Liver (tissue), 9 donors: ENCODE data around the gene IKZF4. TPM values are rescaled to one million over a fixed set of nuclear protein-coding genes. Genes with fewer than 3 reads are reported as not detected.

Experiments
- DNase-seq: peaks from one replicate; pipeline ENCODE4 v3.0.0-alpha.2; 2017; ENCODE audit warnings: low spot score
- H3K27ac ChIP-seq, 2 donors: one replicate each; pipeline ENCODE4 v1.7.0; 2013; ENCODE audit warnings: inconsistent platforms in 2 of 2, low read length in 2 of 2, control low read depth in 1 of 2, low read depth in 1 of 2, mild to moderate bottlenecking in 1 of 2
- H3K27me3 ChIP-seq, 4 donors: one replicate each; pipeline versions ENCODE4 v1.6.1 to v1.7.0; 2013; ENCODE audit warnings: low read length in 3 of 4, inconsistent platforms in 1 of 4, mild to moderate bottlenecking in 1 of 4, moderate library complexity in 1 of 4; ENCODE audit not compliant: control insufficient read depth in 4 of 4, insufficient read depth in 4 of 4
- H3K36me3 ChIP-seq, 4 donors: one replicate each; pipeline versions ENCODE4 v1.6.1 to v1.7.0; 2013; ENCODE audit warnings: low read length in 3 of 4, mild to moderate bottlenecking in 3 of 4, low read depth in 1 of 4, moderate library complexity in 1 of 4; ENCODE audit not compliant: control insufficient read depth in 4 of 4, insufficient read depth in 3 of 4
- H3K4me1 ChIP-seq, 4 donors: one replicate each; pipeline versions ENCODE4 v1.6.1 to v1.7.0; 2013; ENCODE audit warnings: low read length in 3 of 4, mild to moderate bottlenecking in 3 of 4, moderate library complexity in 1 of 4; ENCODE audit not compliant: control insufficient read depth in 4 of 4, insufficient read depth in 4 of 4
- H3K4me3 ChIP-seq, 3 donors: one replicate each; pipeline versions ENCODE4 v1.6.1 to v1.7.0; 2013; ENCODE audit warnings: low read length in 3 of 3, control low read depth in 1 of 3, low read depth in 1 of 3, mild to moderate bottlenecking in 1 of 3
- H3K9ac ChIP-seq, 2 donors: one replicate each; pipeline ENCODE4 v1.7.0; 2013; ENCODE audit warnings: low read length in 2 of 2, mild to moderate bottlenecking in 2 of 2, moderate library complexity in 2 of 2, control low read depth in 1 of 2, low read depth in 1 of 2
- H3K9me3 ChIP-seq, 4 donors: one replicate each; pipeline versions ENCODE4 v1.6.1 to v1.7.0; 2013; ENCODE audit warnings: low read length in 3 of 4; ENCODE audit not compliant: control insufficient read depth in 4 of 4
- EGR1 ChIP-seq, 2 donors: IDR thresholded peaks; 2 replicates each; pipeline ENCODE4 v1.6.1; 2016 to 2018; ENCODE audit warnings: antibody characterized with exemption in 2 of 2, low read depth in 2 of 2
- FOXA1 ChIP-seq: IDR thresholded peaks from 2 replicates; pipeline ENCODE4 v1.6.1; 2016; ENCODE audit warnings: antibody characterized with exemption
- FOXA2 ChIP-seq: IDR thresholded peaks from 2 replicates; pipeline ENCODE4 v1.6.1; 2016; ENCODE audit warnings: antibody characterized with exemption
- GABPA ChIP-seq, 2 donors: IDR thresholded peaks in 1 of 2; conservative IDR thresholded peaks in 1 of 2; 2 replicates each; pipeline ENCODE4 v1.6.1; 2016; ENCODE audit warnings: antibody characterized with exemption in 2 of 2, mild to moderate bottlenecking in 1 of 2, moderate library complexity in 1 of 2
- HNF4A ChIP-seq, 2 donors: conservative IDR thresholded peaks; 2 replicates each; pipeline ENCODE4 v1.6.1; 2016; ENCODE audit warnings: antibody characterized with exemption in 2 of 2, mild to moderate bottlenecking in 2 of 2
- NR2F2 ChIP-seq: IDR thresholded peaks from 2 replicates; pipeline ENCODE4 v1.6.1; 2016; ENCODE audit warnings: antibody characterized with exemption
- RAD21 ChIP-seq, 2 donors: IDR thresholded peaks; 2 replicates each; pipeline ENCODE4 v1.6.1; 2016; ENCODE audit warnings: antibody characterized with exemption in 2 of 2, mild to moderate bottlenecking in 2 of 2
- RXRA ChIP-seq, 2 donors: IDR thresholded peaks; 2 replicates each; pipeline ENCODE4 v1.6.1; 2017 to 2018; ENCODE audit warnings: antibody characterized with exemption in 2 of 2, mild to moderate bottlenecking in 1 of 2
- TAF1 ChIP-seq: conservative IDR thresholded peaks from 2 replicates; pipeline ENCODE4 v1.6.1; 2016; ENCODE audit warnings: antibody characterized with exemption, mild to moderate bottlenecking
- YY1 ChIP-seq: IDR thresholded peaks from 2 replicates; pipeline ENCODE4 v1.6.1; 2016; ENCODE audit warnings: antibody characterized with exemption, mild to moderate bottlenecking
- WGBS: extraction: QIAGEN DNeasy Blood & Tissue Kit; methylation state at CpG from one replicate; pipeline ENCODE4 v1.1.7; 2013; 5-methylcytosine and 5-hydroxymethylcytosine counted together
- polyA plus RNA-seq, 2 donors: library from polyadenylated mRNA; stranded (reverse) in 1 of 2; unstranded in 1 of 2; fragments of 200-250 nt in 1 of 2; fragments of >200 nt in 1 of 2; fragmentation: Nextera tagmentation in 1 of 2; extraction: Ambion mirVana in 1 of 2; gene quantifications; one replicate each; pipeline versions ENCODE4 v1.2.1 to v1.2.3, GENCODE V29; 2013 to 2015
- total RNA-seq, 2 donors: library from RNA; depleted of rRNA; stranded (reverse); fragments of >200 nt; gene quantifications; one replicate each; pipeline ENCODE4 v1.2.3, GENCODE V29; 2014
- TF ChIP-seq, protein P1 (sequence below): IDR thresholded peaks from 2 replicates; pipeline ENCODE4 v1.6.1; 2016; ENCODE audit warnings: antibody characterized with exemption, mild to moderate bottlenecking
- TF ChIP-seq, protein P2 (sequence below): IDR thresholded peaks from 2 replicates; pipeline ENCODE4 v1.6.1; 2016; ENCODE audit warnings: antibody characterized with exemption
- TF ChIP-seq, protein P3 (sequence below): IDR thresholded peaks from 2 replicates; pipeline ENCODE4 v1.6.1; 2016; ENCODE audit warnings: antibody characterized with exemption
- TF ChIP-seq, protein P4 (sequence below): fragments of 150-350 bp; IDR thresholded peaks from 2 replicates; pipeline ENCODE4 v1.5.1; 2017; ENCODE audit warnings: improper control_type of control experiment, low read depth, low read length; ENCODE audit not compliant: missing input control
- donor health status: healthy.
- donor health status: healthy.
- donor health status: healthy.
- donor health status: healthy.
- donor health status: healthy.

IKZF4 gene
- total and polyA plus RNA-seq, 4 donors, result 0.47 to 1.9 (median 0.75) TPM

DNA sequence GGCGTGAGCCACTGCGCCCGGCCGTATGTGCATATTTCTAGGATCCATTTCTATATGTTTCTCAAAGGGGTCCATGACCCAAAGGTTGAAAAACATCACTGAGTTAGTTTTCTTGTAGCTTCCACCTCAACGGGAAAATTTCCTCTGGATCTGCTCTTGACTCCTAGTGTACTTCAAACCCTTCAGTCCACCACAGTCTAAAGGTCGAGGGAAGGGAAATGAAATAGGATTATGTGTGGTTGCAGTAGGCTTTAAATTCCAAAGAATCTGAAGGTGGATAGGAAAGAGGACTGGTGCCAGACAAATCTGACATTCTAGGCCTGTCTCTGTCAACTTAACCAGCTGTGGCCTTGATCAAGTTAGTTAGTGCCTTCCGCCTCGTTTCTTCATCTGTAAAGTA lies 25.5 kb upstream of the IKZF4 start (continued):
- TF ChIP-seq, protein P1, sequence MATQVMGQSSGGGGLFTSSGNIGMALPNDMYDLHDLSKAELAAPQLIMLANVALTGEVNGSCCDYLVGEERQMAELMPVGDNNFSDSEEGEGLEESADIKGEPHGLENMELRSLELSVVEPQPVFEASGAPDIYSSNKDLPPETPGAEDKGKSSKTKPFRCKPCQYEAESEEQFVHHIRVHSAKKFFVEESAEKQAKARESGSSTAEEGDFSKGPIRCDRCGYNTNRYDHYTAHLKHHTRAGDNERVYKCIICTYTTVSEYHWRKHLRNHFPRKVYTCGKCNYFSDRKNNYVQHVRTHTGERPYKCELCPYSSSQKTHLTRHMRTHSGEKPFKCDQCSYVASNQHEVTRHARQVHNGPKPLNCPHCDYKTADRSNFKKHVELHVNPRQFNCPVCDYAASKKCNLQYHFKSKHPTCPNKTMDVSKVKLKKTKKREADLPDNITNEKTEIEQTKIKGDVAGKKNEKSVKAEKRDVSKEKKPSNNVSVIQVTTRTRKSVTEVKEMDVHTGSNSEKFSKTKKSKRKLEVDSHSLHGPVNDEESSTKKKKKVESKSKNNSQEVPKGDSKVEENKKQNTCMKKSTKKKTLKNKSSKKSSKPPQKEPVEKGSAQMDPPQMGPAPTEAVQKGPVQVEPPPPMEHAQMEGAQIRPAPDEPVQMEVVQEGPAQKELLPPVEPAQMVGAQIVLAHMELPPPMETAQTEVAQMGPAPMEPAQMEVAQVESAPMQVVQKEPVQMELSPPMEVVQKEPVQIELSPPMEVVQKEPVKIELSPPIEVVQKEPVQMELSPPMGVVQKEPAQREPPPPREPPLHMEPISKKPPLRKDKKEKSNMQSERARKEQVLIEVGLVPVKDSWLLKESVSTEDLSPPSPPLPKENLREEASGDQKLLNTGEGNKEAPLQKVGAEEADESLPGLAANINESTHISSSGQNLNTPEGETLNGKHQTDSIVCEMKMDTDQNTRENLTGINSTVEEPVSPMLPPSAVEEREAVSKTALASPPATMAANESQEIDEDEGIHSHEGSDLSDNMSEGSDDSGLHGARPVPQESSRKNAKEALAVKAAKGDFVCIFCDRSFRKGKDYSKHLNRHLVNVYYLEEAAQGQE, result no peak
- no peak for TF ChIP-seq EGR1 (IDR thresholded peaks at IDR 0.05; ENCODE audit: low read depth in 2 of 2)
- no peak for TF ChIP-seq NR2F2
- TF ChIP-seq HNF4A (conservative IDR thresholded peaks at IDR 0.05), result peak; percentile 85 to 90
- TF ChIP-seq FOXA2, result no peak
- TF ChIP-seq YY1, result no peak
- no peak for TF ChIP-seq FOXA1
- no peak for TF ChIP-seq TAF1
- TF ChIP-seq, protein P2, sequence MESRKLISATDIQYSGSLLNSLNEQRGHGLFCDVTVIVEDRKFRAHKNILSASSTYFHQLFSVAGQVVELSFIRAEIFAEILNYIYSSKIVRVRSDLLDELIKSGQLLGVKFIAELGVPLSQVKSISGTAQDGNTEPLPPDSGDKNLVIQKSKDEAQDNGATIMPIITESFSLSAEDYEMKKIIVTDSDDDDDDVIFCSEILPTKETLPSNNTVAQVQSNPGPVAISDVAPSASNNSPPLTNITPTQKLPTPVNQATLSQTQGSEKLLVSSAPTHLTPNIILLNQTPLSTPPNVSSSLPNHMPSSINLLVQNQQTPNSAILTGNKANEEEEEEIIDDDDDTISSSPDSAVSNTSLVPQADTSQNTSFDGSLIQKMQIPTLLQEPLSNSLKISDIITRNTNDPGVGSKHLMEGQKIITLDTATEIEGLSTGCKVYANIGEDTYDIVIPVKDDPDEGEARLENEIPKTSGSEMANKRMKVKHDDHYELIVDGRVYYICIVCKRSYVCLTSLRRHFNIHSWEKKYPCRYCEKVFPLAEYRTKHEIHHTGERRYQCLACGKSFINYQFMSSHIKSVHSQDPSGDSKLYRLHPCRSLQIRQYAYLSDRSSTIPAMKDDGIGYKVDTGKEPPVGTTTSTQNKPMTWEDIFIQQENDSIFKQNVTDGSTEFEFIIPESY, result no peak
- no peak for TF ChIP-seq GABPA (IDR thresholded peaks at IDR 0.05 in 1 of 2, conservative IDR thresholded peaks at IDR 0.05 in 1 of 2)
- TF ChIP-seq, protein P3, sequence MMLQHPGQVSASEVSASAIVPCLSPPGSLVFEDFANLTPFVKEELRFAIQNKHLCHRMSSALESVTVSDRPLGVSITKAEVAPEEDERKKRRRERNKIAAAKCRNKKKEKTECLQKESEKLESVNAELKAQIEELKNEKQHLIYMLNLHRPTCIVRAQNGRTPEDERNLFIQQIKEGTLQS, result no peak
- TF ChIP-seq RXRA (IDR thresholded peaks at IDR 0.05), result peak; percentile 22 to 51

DNA sequence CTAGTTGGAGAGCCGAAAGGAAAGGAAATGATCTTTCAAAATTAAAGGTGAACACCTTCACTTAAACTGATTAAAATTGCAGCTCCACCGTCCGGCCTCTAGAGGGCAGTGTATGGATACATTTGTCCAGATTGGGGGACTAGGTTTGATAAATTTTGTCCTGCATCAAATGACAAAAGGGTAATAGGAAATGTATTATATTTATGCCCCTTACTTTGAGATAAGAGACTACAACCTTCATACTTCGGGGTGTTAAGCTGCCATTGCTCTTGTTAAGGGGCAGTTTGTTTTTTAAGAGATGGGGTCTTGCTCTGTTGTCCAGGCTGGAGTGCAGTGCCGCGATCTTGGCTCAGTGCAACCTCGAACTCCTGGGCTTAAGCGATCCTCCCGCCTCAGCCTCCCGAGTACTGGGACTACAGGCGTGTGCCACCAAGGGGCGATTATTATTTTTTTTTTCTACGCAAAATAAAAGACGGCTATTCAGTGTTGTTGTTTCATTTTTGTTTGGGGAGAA lies 24.6 kb upstream of the IKZF4 start:
- H3K4me3 ChIP-seq, result peak overlapping the region; percentile 58 to 92 (median 87)
- H3K27ac ChIP-seq, result peak overlapping the region; percentile 82 to 89
- H3K9me3 ChIP-seq, result no peaks in the 10 kb centered on the region
- H3K36me3 ChIP-seq, result peaks cover 11 to 27% (median 24%) of the 10 kb centered on the region in 4 donors
- 16% methylated on average over 14 of the region's 14 CpGs for WGBS
- TF ChIP-seq EGR1 (IDR thresholded peaks at IDR 0.05; ENCODE audit: low read depth in 2 of 2) (no peak), RAD21 (IDR thresholded peaks at IDR 0.05) (peak; percentile 90 to 91)
- TF ChIP-seq, protein P4, sequence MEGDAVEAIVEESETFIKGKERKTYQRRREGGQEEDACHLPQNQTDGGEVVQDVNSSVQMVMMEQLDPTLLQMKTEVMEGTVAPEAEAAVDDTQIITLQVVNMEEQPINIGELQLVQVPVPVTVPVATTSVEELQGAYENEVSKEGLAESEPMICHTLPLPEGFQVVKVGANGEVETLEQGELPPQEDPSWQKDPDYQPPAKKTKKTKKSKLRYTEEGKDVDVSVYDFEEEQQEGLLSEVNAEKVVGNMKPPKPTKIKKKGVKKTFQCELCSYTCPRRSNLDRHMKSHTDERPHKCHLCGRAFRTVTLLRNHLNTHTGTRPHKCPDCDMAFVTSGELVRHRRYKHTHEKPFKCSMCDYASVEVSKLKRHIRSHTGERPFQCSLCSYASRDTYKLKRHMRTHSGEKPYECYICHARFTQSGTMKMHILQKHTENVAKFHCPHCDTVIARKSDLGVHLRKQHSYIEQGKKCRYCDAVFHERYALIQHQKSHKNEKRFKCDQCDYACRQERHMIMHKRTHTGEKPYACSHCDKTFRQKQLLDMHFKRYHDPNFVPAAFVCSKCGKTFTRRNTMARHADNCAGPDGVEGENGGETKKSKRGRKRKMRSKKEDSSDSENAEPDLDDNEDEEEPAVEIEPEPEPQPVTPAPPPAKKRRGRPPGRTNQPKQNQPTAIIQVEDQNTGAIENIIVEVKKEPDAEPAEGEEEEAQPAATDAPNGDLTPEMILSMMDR, result peak; percentile 92
- peak overlapping the region; percentile 15 to 66 for H3K9ac ChIP-seq
- peak; percentile 67 for DNase-seq
- H3K27me3 ChIP-seq, result no peaks in the 10 kb centered on the region
- H3K4me1 ChIP-seq, result peaks cover 4 to 35% (median 26%) of the 10 kb centered on the region in 4 donors
